HUES6 (cell line): ENCODE measurements around the gene KCTD7.
"Not testable (repeated sequence)": the region's sequence is repeated elsewhere in the genome, so short reads cannot be mapped to it uniquely, and the experiment has no call there.

Experiments
- H3K27ac ChIP-seq: 2 replicates; pipeline ENCODE4 v1.7.0; 2013; ENCODE audit warnings: low read depth, mild to moderate bottlenecking, low read length, inconsistent platforms
- H3K27me3 ChIP-seq: 2 replicates; pipeline ENCODE4 v1.6.1; 2013; ENCODE audit warnings: low read length; ENCODE audit not compliant: control insufficient read depth, insufficient read depth
- H3K36me3 ChIP-seq: 2 replicates; pipeline ENCODE4 v1.6.1; 2013; ENCODE audit warnings: low read length; ENCODE audit not compliant: control insufficient read depth, insufficient read depth
- H3K4me1 ChIP-seq: 2 replicates; pipeline ENCODE4 v1.6.1; 2013; ENCODE audit warnings: low read length; ENCODE audit not compliant: control insufficient read depth, insufficient read depth
- H3K4me3 ChIP-seq: 2 replicates; pipeline ENCODE4 v1.5.1; 2013; ENCODE audit warnings: low read depth, low read length
- H3K9ac ChIP-seq: one replicate; pipeline ENCODE4 v1.6.1; 2013; ENCODE audit warnings: mild to moderate bottlenecking, low read length
- H3K9me3 ChIP-seq: 2 replicates; pipeline ENCODE4 v1.6.1; 2013; ENCODE audit warnings: low read depth, low read length; ENCODE audit not compliant: control insufficient read depth, insufficient read depth

The KCTD7 gene

GRCh38 chr7:66591799-66592596, 36.7 kb upstream of the KCTD7 start:
- H3K9me3 ChIP-seq, result peaks cover 22% of the 10 kb centered on the region
- H3K4me1 ChIP-seq, result peaks cover 12% of the 10 kb centered on the region; the same call in 1 of the 2 replicates
- no peaks in the 10 kb centered on the region for H3K27me3 ChIP-seq
- peak overlapping the region; percentile 91 for H3K4me3 ChIP-seq
- H3K9ac ChIP-seq, result peak overlapping the region; percentile 93
- H3K36me3 ChIP-seq, result peaks cover 7% of the 10 kb centered on the region; the same call in 1 of the 2 replicates
- peak overlapping the region; percentile 92 for H3K27ac ChIP-seq

GRCh38 chr7:66592597-66593146, 36.0 kb upstream of the KCTD7 start:
- H3K27ac ChIP-seq, result peak overlapping the region; percentile 92; the same call in 1 of the 2 replicates
- peak overlapping the region; percentile 91 for H3K4me3 ChIP-seq
- H3K9ac ChIP-seq, result peak overlapping the region; percentile 93
- H3K36me3 ChIP-seq, H3K27me3 ChIP-seq: not testable (repeated sequence)
- H3K9me3 ChIP-seq, result peaks cover 22% of the 10 kb centered on the region
- peaks cover 12% of the 10 kb centered on the region; the same call in 1 of the 2 replicates for H3K4me1 ChIP-seq

GRCh38 chr7:66594082-66594481, 34.6 kb upstream of the KCTD7 start:
- not testable (repeated sequence) for H3K36me3 ChIP-seq, H3K27ac ChIP-seq, H3K27me3 ChIP-seq, H3K4me3 ChIP-seq, H3K9ac ChIP-seq
- Histone ChIP-seq H3K4me1 (peaks cover 12% of the 10 kb centered on the region; the same call in 1 of the 2 replicates), H3K9me3 (peaks cover 22% of the 10 kb centered on the region)

GRCh38 chr7:66597461-66597860, 31.2 kb upstream of the KCTD7 start:
- no peaks in the 10 kb centered on the region for H3K27me3 ChIP-seq
- H3K9ac ChIP-seq, result no peak overlapping the region
- peaks cover 5% of the 10 kb centered on the region; the same call in 1 of the 2 replicates for H3K4me1 ChIP-seq
- peaks cover 22% of the 10 kb centered on the region for H3K9me3 ChIP-seq
- H3K36me3 ChIP-seq, result no peaks in the 10 kb centered on the region
- H3K27ac ChIP-seq, result no peak overlapping the region
- no peak overlapping the region for H3K4me3 ChIP-seq

GRCh38 chr7:66602159-66602558, 26.5 kb upstream of the KCTD7 start:
- H3K9ac ChIP-seq, result no peak overlapping the region
- H3K27me3 ChIP-seq, result no peaks in the 10 kb centered on the region
- no peak overlapping the region for H3K27ac ChIP-seq
- H3K4me3 ChIP-seq, result no peak overlapping the region
- no peaks in the 10 kb centered on the region for H3K4me1 ChIP-seq
- no peaks in the 10 kb centered on the region for H3K9me3 ChIP-seq
- no peaks in the 10 kb centered on the region for H3K36me3 ChIP-seq

- H3K4me1 ChIP-seq, result 0 out of 2 replicates have a peak, but pooled peaks cover 4% of the 10 kb centered on the region
- no peaks in the 10 kb centered on the region for H3K9me3 ChIP-seq
- H3K9ac ChIP-seq, result no peak overlapping the region
- H3K36me3 ChIP-seq, result no peaks in the 10 kb centered on the region
- H3K27me3 ChIP-seq, result no peaks in the 10 kb centered on the region
- H3K4me3 ChIP-seq, result no peak overlapping the region
- no peak overlapping the region for H3K27ac ChIP-seq
These were observed 24.5 kb upstream of the KCTD7 start for GRCh38 chr7:66604198-66604597.

- not testable (repeated sequence) for H3K27me3 ChIP-seq, H3K9me3 ChIP-seq, H3K9ac ChIP-seq, H3K4me1 ChIP-seq, H3K27ac ChIP-seq, H3K4me3 ChIP-seq, H3K36me3 ChIP-seq
These were observed 22.0 kb upstream of the KCTD7 start for GRCh38 chr7:66606540-66607291.

GRCh38 chr7:66609176-66609575, 19.5 kb upstream of the KCTD7 start:
- H3K4me1 ChIP-seq, result 0 out of 2 replicates have a peak, but pooled peaks cover 5% of the 10 kb centered on the region
- H3K9ac ChIP-seq, result no peak overlapping the region
- H3K4me3 ChIP-seq, result no peak overlapping the region
- no peaks in the 10 kb centered on the region for H3K27me3 ChIP-seq
- H3K36me3 ChIP-seq, result no peaks in the 10 kb centered on the region
- H3K9me3 ChIP-seq, result peaks cover 7% of the 10 kb centered on the region; the same call in 1 of the 2 replicates
- H3K27ac ChIP-seq, result no peak overlapping the region

GRCh38 chr7:66614596-66614995, 14.1 kb upstream of the KCTD7 start:
- Histone ChIP-seq H3K9me3 (peaks cover 10% of the 10 kb centered on the region; the same call in 1 of the 2 replicates), H3K4me1 (peaks cover 14% of the 10 kb centered on the region)
- H3K9ac ChIP-seq, H3K36me3 ChIP-seq, H3K4me3 ChIP-seq, H3K27ac ChIP-seq, H3K27me3 ChIP-seq: not testable (repeated sequence)

GRCh38 chr7:66615699-66616098, 13.0 kb upstream of the KCTD7 start:
- Histone ChIP-seq H3K4me1 (peaks cover 21% of the 10 kb centered on the region), H3K9ac (no peak overlapping the region), H3K27me3 (no peaks in the 10 kb centered on the region), H3K27ac (no peak overlapping the region), H3K9me3 (peaks cover 10% of the 10 kb centered on the region; the same call in 1 of the 2 replicates), H3K4me3 (no peak overlapping the region), H3K36me3 (no peaks in the 10 kb centered on the region)

GRCh38 chr7:66617295-66617694, 11.4 kb upstream of the KCTD7 start:
- peaks cover 21% of the 10 kb centered on the region for H3K4me1 ChIP-seq
- H3K27ac ChIP-seq, result no peak overlapping the region
- no peak overlapping the region for H3K9ac ChIP-seq
- no peak overlapping the region for H3K4me3 ChIP-seq
- peaks cover 10% of the 10 kb centered on the region; the same call in 1 of the 2 replicates for H3K9me3 ChIP-seq
- H3K36me3 ChIP-seq, result no peaks in the 10 kb centered on the region
- H3K27me3 ChIP-seq, result no peaks in the 10 kb centered on the region
